Epithelial cell of esophagus (primary cell): ENCODE measurements around the gene IWS1.
A peak's percentile ranks its signal among the peaks of the same experiment; 100 is the strongest.
"Not testable (repeated sequence)": the region's sequence is repeated elsewhere in the genome, so short reads cannot be mapped to it uniquely, and the experiment has no call there.

Experiments
- DNase-seq: peaks from one replicate; pipeline ENCODE4 v3.0.0; 2010; ENCODE audit warnings: low read depth
- H3K4me3 ChIP-seq: 2 replicates; pipeline ENCODE4 v1.5.1; 2011; ENCODE audit warnings: mild to moderate bottlenecking, low read length, control low read depth
- TF ChIP-seq, protein P1 (sequence below): IDR thresholded peaks from 2 replicates; pipeline ENCODE4 v1.5.1; 2011; ENCODE audit warnings: low read depth, mild to moderate bottlenecking, low read length, control low read depth, inconsistent platforms; ENCODE audit not compliant: insufficient read depth; ENCODE audit errors: missing control alignments

Gene IWS1

DNA sequence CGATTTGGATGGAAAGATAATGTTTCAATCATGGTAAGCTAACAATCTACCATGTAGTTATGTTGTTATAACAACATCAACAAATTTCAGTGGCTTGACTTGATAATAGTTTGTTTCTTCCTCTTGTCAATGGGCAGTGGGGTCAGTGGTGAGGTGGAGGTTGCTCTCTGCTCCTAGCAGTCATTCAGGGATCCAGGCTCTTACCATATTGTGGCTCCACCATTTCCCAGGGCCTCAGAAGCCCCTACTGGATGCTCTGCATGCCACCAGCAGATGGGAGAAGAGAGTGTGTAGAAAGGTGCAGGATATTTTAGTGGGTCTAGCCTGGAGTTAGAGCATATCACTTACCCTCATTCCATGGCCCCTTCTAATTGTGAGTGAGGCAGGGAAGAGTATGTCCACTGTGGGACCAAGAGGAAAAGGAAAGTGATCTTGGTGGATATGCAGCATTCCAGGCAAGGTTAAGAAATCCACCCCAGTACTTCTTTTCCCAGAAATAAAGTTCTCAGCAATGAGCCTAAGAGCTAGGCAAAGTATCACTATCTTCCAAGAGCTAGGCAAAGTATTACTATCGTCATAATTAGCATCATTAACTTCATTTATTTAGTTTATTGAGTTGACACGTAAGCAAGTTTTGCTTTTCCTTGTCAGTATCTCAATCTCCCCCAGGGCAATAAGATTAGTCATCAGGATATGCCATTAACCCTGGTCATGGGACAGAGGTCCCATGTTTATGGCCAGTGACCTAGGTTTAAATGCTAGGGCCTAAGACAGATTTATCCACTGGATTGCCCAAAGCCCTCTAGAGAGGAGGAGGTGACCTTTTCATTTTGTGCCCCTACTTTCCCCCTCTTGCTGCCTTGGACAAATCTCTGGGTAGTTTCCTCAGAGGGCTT lies 4.2 kb upstream of the IWS1 start:
- TF ChIP-seq, protein P1, sequence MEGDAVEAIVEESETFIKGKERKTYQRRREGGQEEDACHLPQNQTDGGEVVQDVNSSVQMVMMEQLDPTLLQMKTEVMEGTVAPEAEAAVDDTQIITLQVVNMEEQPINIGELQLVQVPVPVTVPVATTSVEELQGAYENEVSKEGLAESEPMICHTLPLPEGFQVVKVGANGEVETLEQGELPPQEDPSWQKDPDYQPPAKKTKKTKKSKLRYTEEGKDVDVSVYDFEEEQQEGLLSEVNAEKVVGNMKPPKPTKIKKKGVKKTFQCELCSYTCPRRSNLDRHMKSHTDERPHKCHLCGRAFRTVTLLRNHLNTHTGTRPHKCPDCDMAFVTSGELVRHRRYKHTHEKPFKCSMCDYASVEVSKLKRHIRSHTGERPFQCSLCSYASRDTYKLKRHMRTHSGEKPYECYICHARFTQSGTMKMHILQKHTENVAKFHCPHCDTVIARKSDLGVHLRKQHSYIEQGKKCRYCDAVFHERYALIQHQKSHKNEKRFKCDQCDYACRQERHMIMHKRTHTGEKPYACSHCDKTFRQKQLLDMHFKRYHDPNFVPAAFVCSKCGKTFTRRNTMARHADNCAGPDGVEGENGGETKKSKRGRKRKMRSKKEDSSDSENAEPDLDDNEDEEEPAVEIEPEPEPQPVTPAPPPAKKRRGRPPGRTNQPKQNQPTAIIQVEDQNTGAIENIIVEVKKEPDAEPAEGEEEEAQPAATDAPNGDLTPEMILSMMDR = no peak
- no peak overlapping the region for H3K4me3 ChIP-seq
- DNase-seq = peak; percentile 79

DNA sequence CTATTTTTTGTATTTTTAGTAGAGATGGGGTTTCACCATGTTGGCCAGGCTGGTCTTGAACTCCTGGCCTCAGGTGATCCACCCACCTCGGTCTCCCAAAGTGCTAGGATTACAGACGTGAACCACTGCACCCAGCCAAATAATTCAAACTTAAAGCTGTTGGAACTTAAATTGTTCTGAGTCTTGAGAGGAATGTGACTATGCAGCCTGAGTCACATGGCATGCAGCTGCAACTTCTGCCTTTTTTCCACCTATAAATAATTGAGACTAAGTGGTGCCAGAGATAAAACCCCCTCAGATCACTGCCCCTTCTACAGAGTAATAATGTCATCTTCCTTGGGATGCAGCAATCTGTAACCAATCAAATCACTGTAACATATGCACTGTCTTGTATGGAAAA lies 3.1 kb upstream of the IWS1 start:
- not testable (repeated sequence) for H3K4me3 ChIP-seq, DNase-seq

DNA sequence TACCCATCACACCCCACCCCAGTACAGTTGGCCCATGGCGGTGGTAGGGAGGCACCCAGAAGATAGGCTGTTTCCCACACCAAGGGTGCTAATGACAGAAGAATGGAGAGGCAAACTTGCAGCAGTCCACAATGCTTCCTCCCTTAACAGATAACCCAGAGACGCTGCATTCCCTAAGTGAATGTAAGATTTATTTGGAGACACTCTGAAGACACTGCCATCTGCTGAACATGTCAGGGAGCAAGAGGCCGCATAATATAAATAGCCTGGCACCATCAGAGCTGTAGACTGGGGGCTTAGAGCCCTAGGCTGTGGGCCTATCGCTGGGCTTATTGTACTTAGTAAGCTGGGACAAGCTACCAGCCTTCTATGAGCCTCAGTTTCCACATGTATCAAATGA lies 2.2 kb upstream of the IWS1 start:
- no peak overlapping the region for H3K4me3 ChIP-seq
- DNase-seq = no peak
- TF ChIP-seq, protein P1 = no peak

DNA sequence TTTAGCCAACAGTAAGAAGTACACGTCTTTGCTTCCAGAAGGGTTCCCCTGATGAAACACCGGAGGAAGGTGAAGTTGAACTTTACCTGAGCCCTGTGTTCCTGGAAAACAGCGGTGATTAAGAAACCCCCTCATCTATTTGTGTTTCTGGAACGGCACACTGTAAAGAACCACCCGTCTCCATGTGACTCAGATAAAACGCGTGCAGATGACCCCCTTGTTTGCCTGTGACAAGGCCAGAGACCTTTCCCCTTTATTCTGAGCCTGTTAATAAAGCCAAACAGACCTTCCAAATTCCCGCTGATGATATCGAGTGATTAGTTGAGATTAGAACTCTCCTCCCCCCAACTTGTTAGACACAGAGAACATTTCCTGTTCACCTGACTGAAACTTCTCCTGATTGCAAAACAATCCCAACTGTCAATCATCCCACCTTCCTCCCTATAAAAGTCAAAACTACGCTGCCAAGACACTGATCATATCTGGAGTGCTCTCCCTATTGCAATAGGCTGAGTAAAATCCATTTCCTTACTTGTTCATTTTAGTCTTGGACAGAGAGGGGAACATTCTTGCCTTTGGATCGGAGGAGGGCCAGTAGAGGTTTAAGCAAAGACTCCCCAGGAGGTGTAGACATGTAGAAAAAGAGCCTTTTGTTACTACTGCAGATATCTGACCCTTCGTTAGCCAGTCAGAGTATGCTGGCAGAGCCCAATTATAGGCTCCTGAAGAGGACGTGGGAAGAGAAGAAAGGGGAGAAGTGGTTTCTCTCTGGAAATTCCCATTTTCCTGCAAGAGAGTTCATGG lies 914 bp upstream of the IWS1 start:
- peak overlapping the region; percentile 92 for H3K4me3 ChIP-seq
- TF ChIP-seq, protein P1 = peak; percentile 1
- DNase-seq = peak; percentile 88

DNA sequence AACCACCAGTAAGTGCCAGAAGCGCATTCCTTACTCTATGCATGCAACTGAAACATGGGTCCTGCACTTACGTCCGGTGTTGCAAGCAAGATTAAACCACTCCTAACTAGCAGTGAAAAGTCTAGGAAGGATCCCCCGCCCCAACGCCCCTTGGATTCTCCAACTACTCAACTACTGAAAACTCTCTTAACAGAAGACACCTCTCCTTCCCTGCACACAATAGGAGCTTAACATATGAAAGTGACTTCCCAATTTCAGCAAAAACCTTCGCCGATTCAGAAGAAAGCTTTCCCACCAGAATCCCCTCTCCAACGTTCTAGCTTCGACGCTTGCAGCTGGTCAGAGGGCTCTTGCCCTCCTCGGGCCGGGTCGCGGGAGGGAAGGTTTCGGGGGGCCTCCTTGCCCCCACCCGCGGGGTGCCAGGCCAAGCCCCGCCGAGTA lies 578 bp downstream of the IWS1 start:
- H3K4me3 ChIP-seq = peak overlapping the region; percentile 92
- DNase-seq = peak; percentile 48
- TF ChIP-seq, protein P1 = no peak

DNA sequence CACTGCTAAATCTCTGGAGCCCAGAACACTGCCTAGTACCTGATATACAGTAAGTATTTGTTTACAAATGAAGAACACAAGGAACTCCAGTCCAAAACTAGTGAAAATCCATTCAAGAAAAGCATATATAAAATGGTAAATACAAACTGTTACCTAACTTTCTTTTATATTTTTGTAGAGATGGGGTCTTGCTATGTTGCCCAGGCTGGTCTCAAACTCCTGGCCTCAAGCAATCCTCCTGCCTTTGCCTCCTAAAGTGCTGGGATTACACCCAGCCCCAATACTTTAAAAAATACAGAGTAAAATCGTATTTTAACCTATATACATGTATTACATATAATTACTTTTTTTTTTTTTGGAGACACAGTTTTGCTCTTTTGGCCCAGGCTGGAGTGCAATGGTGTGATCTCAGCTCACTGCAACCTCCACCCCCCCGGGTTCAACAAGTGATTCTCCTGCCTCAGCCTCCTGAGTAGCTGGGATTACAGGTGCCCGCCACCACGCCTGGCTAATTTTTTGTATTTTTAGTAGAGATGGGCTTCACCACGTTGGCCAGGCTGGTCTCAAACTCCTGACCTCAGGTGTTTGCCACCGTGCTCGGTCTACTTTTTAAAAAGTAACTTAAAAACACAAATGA lies 2.0 kb downstream of the IWS1 start:
- H3K4me3 ChIP-seq = not testable (repeated sequence)

DNA sequence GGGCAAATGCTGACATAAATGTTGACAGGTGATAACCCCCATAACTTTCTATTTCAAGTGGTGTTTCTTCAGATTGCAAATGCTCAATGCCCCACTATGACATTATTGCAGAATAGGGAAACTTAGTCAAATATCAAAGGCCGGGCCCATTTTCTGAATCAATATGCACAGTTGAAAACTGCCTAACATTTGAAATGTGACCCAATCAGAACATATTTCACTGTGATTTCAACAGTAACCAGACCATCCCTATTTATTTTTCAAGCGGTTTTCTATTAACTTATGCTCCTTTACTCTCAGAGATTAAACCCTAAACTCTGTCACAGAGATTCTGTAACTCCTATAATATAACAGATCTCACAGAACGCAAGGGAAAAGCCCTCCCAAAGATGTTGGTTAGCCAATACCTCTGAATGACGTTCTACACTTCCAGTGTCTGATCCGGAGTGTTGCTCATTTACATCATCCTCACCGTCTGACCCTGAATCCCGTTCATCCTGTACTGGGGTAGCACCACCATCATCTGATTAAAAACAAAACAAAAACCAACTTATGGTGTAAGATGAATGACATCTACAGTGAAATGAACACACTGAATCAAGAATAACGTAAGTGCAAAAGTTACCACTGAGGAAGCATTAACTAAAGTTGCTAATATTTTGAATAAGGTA lies 2.9 kb downstream of the IWS1 start:
- H3K4me3 ChIP-seq = no peak overlapping the region
- TF ChIP-seq, protein P1 = no peak

More for the DNA sequence above, 2.0 kb downstream of the IWS1 start:
- DNase-seq = not testable (repeated sequence)

More for the DNA sequence above, 2.9 kb downstream of the IWS1 start:
- no peak for DNase-seq
